ENCODE measurements around the gene TGM6.

- TF ChIP-seq, protein P1, sequence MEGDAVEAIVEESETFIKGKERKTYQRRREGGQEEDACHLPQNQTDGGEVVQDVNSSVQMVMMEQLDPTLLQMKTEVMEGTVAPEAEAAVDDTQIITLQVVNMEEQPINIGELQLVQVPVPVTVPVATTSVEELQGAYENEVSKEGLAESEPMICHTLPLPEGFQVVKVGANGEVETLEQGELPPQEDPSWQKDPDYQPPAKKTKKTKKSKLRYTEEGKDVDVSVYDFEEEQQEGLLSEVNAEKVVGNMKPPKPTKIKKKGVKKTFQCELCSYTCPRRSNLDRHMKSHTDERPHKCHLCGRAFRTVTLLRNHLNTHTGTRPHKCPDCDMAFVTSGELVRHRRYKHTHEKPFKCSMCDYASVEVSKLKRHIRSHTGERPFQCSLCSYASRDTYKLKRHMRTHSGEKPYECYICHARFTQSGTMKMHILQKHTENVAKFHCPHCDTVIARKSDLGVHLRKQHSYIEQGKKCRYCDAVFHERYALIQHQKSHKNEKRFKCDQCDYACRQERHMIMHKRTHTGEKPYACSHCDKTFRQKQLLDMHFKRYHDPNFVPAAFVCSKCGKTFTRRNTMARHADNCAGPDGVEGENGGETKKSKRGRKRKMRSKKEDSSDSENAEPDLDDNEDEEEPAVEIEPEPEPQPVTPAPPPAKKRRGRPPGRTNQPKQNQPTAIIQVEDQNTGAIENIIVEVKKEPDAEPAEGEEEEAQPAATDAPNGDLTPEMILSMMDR (IDR thresholded peaks at IDR 0.05 in 8 of 11, conservative IDR thresholded peaks at IDR 0.05 in 3 of 11), result no peak
- TF ChIP-seq POLR2A (IDR thresholded peaks at IDR 0.05) (no peak), POLR2AphosphoS5 (IDR thresholded peaks at IDR 0.05) (no peak)
These were observed 22.7 kb upstream of the TGM6 start for GRCh38 chr20:2358006-2358405.

Data from spleen (tissue), 7 donors.